HuH-7.5 (cell line): ENCODE measurements around the gene EIPR1.
A peak's percentile ranks its signal among the peaks of the same experiment; 100 is the strongest.

ENCODE experiments used
- DNase-seq: peaks from one replicate; pipeline ENCODE4 v3.0.0; 2011; ENCODE audit warnings: low spot score

The EIPR1 gene

GRCh38 chr2:3303583-3304406 lies 73.8 kb downstream of the EIPR1 start:
- DNase-seq, result peak; percentile 90

GRCh38 chr2:3302751-3303582 lies 74.7 kb downstream of the EIPR1 start:
- no peak for DNase-seq

GRCh38 chr2:3302421-3302750 lies 75.2 kb downstream of the EIPR1 start:
- DNase-seq, result no peak

GRCh38 chr2:3301001-3301400 lies 76.6 kb downstream of the EIPR1 start:
- no peak for DNase-seq

GRCh38 chr2:3300224-3300995 lies 77.2 kb downstream of the EIPR1 start:
- no peak for DNase-seq

- DNase-seq, result no peak
Measured at GRCh38 chr2:3299703-3300102, 77.9 kb downstream of the EIPR1 start.

- DNase-seq, result no peak
Measured at GRCh38 chr2:3299130-3299529, 78.5 kb downstream of the EIPR1 start.

GRCh38 chr2:3298191-3298590 lies 79.4 kb downstream of the EIPR1 start:
- no peak for DNase-seq

- DNase-seq, result no peak
Measured at GRCh38 chr2:3297523-3297922, 80.1 kb downstream of the EIPR1 start.

GRCh38 chr2:3296182-3296972 lies 81.2 kb downstream of the EIPR1 start:
- DNase-seq, result no peak

GRCh38 chr2:3294493-3294892 lies 83.1 kb downstream of the EIPR1 start:
- DNase-seq, result no peak

GRCh38 chr2:3294069-3294468 lies 83.5 kb downstream of the EIPR1 start:
- no peak for DNase-seq

- DNase-seq, result no peak
Measured at GRCh38 chr2:3293221-3293620, 84.4 kb downstream of the EIPR1 start.

GRCh38 chr2:3292416-3292815 lies 85.2 kb downstream of the EIPR1 start:
- no peak for DNase-seq

- no peak for DNase-seq
Measured at GRCh38 chr2:3291750-3292149, 85.9 kb downstream of the EIPR1 start.

GRCh38 chr2:3291113-3291512 lies 86.5 kb downstream of the EIPR1 start:
- DNase-seq, result no peak

- DNase-seq, result no peak
Measured at GRCh38 chr2:3290655-3291054, 87.0 kb downstream of the EIPR1 start.

- no peak for DNase-seq
Measured at GRCh38 chr2:3289971-3290370, 87.6 kb downstream of the EIPR1 start.

- no peak for DNase-seq
Measured at GRCh38 chr2:3289526-3289925, 88.1 kb downstream of the EIPR1 start.

- no peak for DNase-seq
Measured at GRCh38 chr2:3289171-3289515, 88.5 kb downstream of the EIPR1 start.

GRCh38 chr2:3288470-3289170 lies 89.0 kb downstream of the EIPR1 start:
- no peak for DNase-seq
